GM23338 (cell line): ENCODE measurements around the gene FAF1. TPM values are rescaled to one million over a fixed set of nuclear protein-coding genes. Genes with fewer than 3 reads are reported as not detected.

Experiments
- ATAC-seq: fragments of 200-7000 bp; cut with Tn5 transposase; 3 replicates; pipeline ENCODE4 v1.9.1; 2020
- DNase-seq: peaks from one replicate; pipeline ENCODE4 v3.0.0-alpha.2; 2015; ENCODE audit warnings: low spot score
- H2AFZ ChIP-seq: fragments of 200-600 bp; sonication (generic); 2 replicates; pipeline ENCODE4 v1.8.0; 2016; ENCODE audit warnings: antibody characterized with exemption, mild to moderate bottlenecking, moderate library complexity
- H3F3A ChIP-seq: fragments of 200-600 bp; sonication (generic); replicated peaks from 2 replicates; pipeline ENCODE4 v1.8.0; 2017; ENCODE audit warnings: antibody characterized with exemption, mixed run types, low read depth
- H3K27ac ChIP-seq: fragments of 200-600 bp; sonication (generic); 2 replicates; pipeline ENCODE4 v1.6.1; 2016; ENCODE audit warnings: low read depth
- H3K27me3 ChIP-seq: fragments of 200-600 bp; sonication (generic); 2 replicates; pipeline ENCODE4 v1.8.0; 2016; ENCODE audit warnings: mild to moderate bottlenecking, mixed run types, moderate library complexity; ENCODE audit not compliant: insufficient read depth
- H3K36me3 ChIP-seq: fragments of 200-600 bp; sonication (generic); 2 replicates; pipeline ENCODE4 v1.8.0; 2016; ENCODE audit warnings: mild to moderate bottlenecking; ENCODE audit not compliant: insufficient read depth
- H3K4me1 ChIP-seq: fragments of 200-600 bp; sonication (generic); 2 replicates; pipeline ENCODE4 v1.8.0; 2016; ENCODE audit warnings: mild to moderate bottlenecking, moderate library complexity; ENCODE audit not compliant: insufficient read depth
- H3K4me2 ChIP-seq: fragments of 200-600 bp; sonication (generic); 2 replicates; pipeline ENCODE4 v1.7.1; 2017; ENCODE audit warnings: mixed run types
- H3K4me3 ChIP-seq: fragments of 200-600 bp; sonication (generic); 2 replicates; pipeline ENCODE4 v1.6.1; 2016; ENCODE audit warnings: mixed run types
- H3K79me2 ChIP-seq: fragments of 200-600 bp; sonication (generic); replicated peaks from 2 replicates; pipeline ENCODE4 v1.8.0; 2017; ENCODE audit warnings: mild to moderate bottlenecking; ENCODE audit not compliant: insufficient read depth
- H3K9me2 ChIP-seq: fragments of 200-600 bp; sonication (generic); 2 replicates; pipeline ENCODE4 v1.8.0; 2017; ENCODE audit not compliant: insufficient read depth
- H4K20me1 ChIP-seq: fragments of 200-600 bp; sonication (generic); replicated peaks from 2 replicates; pipeline ENCODE4 v1.8.0; 2017; ENCODE audit warnings: mild to moderate bottlenecking; ENCODE audit not compliant: insufficient read depth
- H3K27ac Mint-ChIP-seq: 2 replicates; pipeline ENCODE4 v1.8.0; 2020; ENCODE audit warnings: inconsistent platforms, mild to moderate bottlenecking, moderate library complexity, mixed read lengths
- H3K27me3 Mint-ChIP-seq: 3 replicates; pipeline ENCODE4 v1.8.0; 2022; ENCODE audit warnings: low read depth, mild to moderate bottlenecking, moderate library complexity, mixed read lengths, inconsistent platforms; ENCODE audit not compliant: insufficient read depth, poor library complexity
- H3K36me3 Mint-ChIP-seq: 3 replicates; pipeline ENCODE4 v1.8.0; 2021; ENCODE audit warnings: low read depth, mild to moderate bottlenecking, inconsistent platforms, moderate library complexity, mixed read lengths
- H3K4me1 Mint-ChIP-seq: 3 replicates; pipeline ENCODE4 v1.8.0; 2020; ENCODE audit warnings: mild to moderate bottlenecking, inconsistent platforms, mixed read lengths
- H3K4me3 Mint-ChIP-seq: 3 replicates; pipeline ENCODE4 v1.8.0; 2021; ENCODE audit warnings: moderate library complexity, mild to moderate bottlenecking, inconsistent platforms, mixed read lengths
- H3K9me3 Mint-ChIP-seq: 3 replicates; pipeline ENCODE4 v1.8.0; 2020; ENCODE audit warnings: moderate library complexity, mild to moderate bottlenecking, inconsistent platforms, mixed read lengths
- EZH2 ChIP-seq: fragments of 200-600 bp; sonication (generic); IDR thresholded peaks from one replicate; pipeline ENCODE4 v1.8.0; 2017; ENCODE audit warnings: antibody characterized with exemption, mild to moderate bottlenecking, low read depth; ENCODE audit not compliant: unreplicated experiment
- EZH2phosphoT487 ChIP-seq: fragments of 200-600 bp; sonication (generic); IDR thresholded peaks from one replicate; pipeline ENCODE4 v1.8.1; 2018; ENCODE audit warnings: antibody characterized with exemption; ENCODE audit not compliant: unreplicated experiment
- JUNB ChIP-seq: IDR thresholded peaks from one replicate; pipeline ENCODE4 v1.6.1; 2016; ENCODE audit warnings: antibody characterized with exemption; ENCODE audit not compliant: unreplicated experiment
- NANOG ChIP-seq: IDR thresholded peaks from 2 replicates; pipeline ENCODE4 v1.6.1; 2016; ENCODE audit warnings: antibody characterized with exemption, borderline replicate concordance
- POLR2AphosphoS5 ChIP-seq: IDR thresholded peaks from 2 replicates; pipeline ENCODE4 v1.6.1; 2016; ENCODE audit warnings: antibody characterized with exemption, low read depth
- STAT1 ChIP-seq: IDR thresholded peaks from one replicate; pipeline ENCODE4 v1.6.1; 2016; ENCODE audit warnings: antibody characterized with exemption; ENCODE audit not compliant: unreplicated experiment
- ZNF331 ChIP-seq: fragments of 250-450 bp; sonication (Bioruptor Pico); IDR thresholded peaks from 2 replicates; pipeline ENCODE4 v1.5.0; 2020; ENCODE audit warnings: low read depth, mild to moderate bottlenecking, moderate library complexity
- polyA plus RNA-seq: library from polyadenylated mRNA; unstranded; fragments of >200 nt; fragmentation: Nextera tagmentation; extraction: Ambion mirVana; gene quantifications from 2 replicates; pipeline ENCODE4 v1.2.1, GENCODE V29; 2016
- total RNA-seq: library from RNA; depleted of rRNA; stranded (reverse); fragments of >200 nt; shearing (Covaris generic); gene quantifications from 2 replicates; pipeline ENCODE4 v1.2.3, GENCODE V29; 2014
- TF ChIP-seq, protein P1 (sequence below): IDR thresholded peaks from one replicate; pipeline ENCODE4 v1.6.1; 2018; ENCODE audit warnings: antibody characterized with exemption; ENCODE audit not compliant: unreplicated experiment
- TF ChIP-seq, protein P2 (sequence below), 2 experiments: fragments of 200-600 bp in 1 of 2; sonication (generic) in 1 of 2; conservative IDR thresholded peaks; 2 replicates each; pipeline versions ENCODE4 v1.5.1 to v1.6.1; 2016 to 2017; ENCODE audit warnings: antibody characterized with exemption in 2 of 2, low read depth in 2 of 2, mild to moderate bottlenecking in 2 of 2, moderate library complexity in 1 of 2

The FAF1 gene
- total and polyA plus RNA-seq, 2 experiments from 2014 or later = 24.1 to 53.2 TPM

DNA sequence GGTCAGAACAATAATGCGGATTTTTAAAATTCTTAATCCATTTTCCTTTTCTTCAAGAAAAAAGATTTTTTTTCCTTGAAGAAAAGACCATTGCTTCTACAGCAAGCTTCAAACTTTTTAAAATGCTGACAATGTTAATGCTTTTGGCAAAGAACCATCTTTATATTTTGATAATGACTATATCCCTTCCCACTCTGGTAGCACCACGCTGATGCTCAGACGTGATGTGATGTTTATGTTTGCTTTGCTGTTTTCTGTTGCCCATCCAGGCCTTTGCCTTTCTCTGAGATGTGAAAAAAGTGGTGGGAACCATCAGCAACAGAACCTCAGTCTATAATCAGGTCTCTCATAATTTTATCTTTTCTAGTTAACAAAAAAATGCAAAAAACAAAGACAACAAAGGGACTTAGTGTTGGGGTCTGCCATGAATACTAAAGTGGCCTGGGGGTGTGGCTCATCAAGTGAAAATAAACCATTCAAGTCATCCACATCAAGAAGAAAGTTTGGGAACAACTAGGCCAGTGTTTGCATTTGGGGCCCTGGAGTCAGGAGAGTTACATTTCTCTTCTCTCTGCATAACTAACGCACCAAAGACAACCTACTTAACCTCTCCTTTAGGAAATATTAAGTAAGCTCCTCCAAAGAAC lies 292.2 kb downstream of the FAF1 start:
- Mint-ChIP-seq H3K27me3 (peaks cover 3% of the 10 kb centered on the region), H3K27ac (no peak overlapping the region), H3K4me1 (peaks cover 15% of the 10 kb centered on the region), H3K9me3 (no peaks in the 10 kb centered on the region), H3K36me3 (no peaks in the 10 kb centered on the region), H3K4me3 (no peak overlapping the region)
- no peaks in the 10 kb centered on the region for H3F3A ChIP-seq
- H2AFZ ChIP-seq = no peak overlapping the region
- H3K4me1 ChIP-seq = peaks cover 21% of the 10 kb centered on the region
- no peaks in the 10 kb centered on the region for H3K79me2 ChIP-seq
- ATAC-seq = no peak; the same call in 2 of the 3 replicates
- H3K27me3 ChIP-seq = no peaks in the 10 kb centered on the region
- peak overlapping the region; percentile 30 for H3K4me2 ChIP-seq
- no peak overlapping the region for H3K4me3 ChIP-seq
- H4K20me1 ChIP-seq = no peaks in the 10 kb centered on the region
- H3K36me3 ChIP-seq = no peaks in the 10 kb centered on the region
- DNase-seq = peak; percentile 8
- H3K27ac ChIP-seq = peak overlapping the region; percentile 3; the same call in 1 of the 2 replicates
- TF ChIP-seq POLR2AphosphoS5 = no peak
- no peaks in the 10 kb centered on the region for H3K9me2 ChIP-seq

DNA sequence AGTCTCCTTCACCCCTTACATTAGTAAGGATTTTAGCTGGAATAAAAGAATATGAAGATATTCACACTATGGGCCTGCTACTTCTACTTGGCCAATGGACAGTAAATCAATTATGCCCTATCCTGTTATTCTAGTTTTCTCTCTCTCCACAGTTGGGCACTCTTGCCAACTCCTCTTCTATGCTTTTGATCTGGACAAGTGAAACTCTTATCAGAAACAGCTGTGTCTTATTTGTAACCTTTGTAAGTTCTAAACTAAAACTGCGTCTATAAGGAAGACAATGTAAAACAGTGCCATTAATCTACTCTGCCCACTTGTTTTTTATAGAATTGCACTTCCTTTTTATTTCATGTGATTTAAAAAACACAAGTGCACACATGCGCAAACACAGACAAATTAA lies 292.8 kb downstream of the FAF1 start:
- H3K27ac Mint-ChIP-seq = no peak overlapping the region
- H3K27me3 Mint-ChIP-seq = peaks cover 6% of the 10 kb centered on the region
- H3K4me1 ChIP-seq = peaks cover 26% of the 10 kb centered on the region
- H3K9me2 ChIP-seq = no peaks in the 10 kb centered on the region
- no peaks in the 10 kb centered on the region for H3K79me2 ChIP-seq
- H3K4me3 ChIP-seq = no peak overlapping the region
- H3F3A ChIP-seq = no peaks in the 10 kb centered on the region
- no peak overlapping the region for H3K4me3 Mint-ChIP-seq
- H2AFZ ChIP-seq = no peak overlapping the region
- no peak overlapping the region for H3K4me2 ChIP-seq
- H3K27me3 ChIP-seq = no peaks in the 10 kb centered on the region
- no peak for DNase-seq
- no peaks in the 10 kb centered on the region for H3K36me3 ChIP-seq
- ATAC-seq = no peak
- H3K36me3 Mint-ChIP-seq = no peaks in the 10 kb centered on the region
- H3K9me3 Mint-ChIP-seq = no peaks in the 10 kb centered on the region
- 0 out of 2 replicates have a peak overlapping the region, but pooled peaks have one; percentile 3 for H3K27ac ChIP-seq
- TF ChIP-seq, protein P1, sequence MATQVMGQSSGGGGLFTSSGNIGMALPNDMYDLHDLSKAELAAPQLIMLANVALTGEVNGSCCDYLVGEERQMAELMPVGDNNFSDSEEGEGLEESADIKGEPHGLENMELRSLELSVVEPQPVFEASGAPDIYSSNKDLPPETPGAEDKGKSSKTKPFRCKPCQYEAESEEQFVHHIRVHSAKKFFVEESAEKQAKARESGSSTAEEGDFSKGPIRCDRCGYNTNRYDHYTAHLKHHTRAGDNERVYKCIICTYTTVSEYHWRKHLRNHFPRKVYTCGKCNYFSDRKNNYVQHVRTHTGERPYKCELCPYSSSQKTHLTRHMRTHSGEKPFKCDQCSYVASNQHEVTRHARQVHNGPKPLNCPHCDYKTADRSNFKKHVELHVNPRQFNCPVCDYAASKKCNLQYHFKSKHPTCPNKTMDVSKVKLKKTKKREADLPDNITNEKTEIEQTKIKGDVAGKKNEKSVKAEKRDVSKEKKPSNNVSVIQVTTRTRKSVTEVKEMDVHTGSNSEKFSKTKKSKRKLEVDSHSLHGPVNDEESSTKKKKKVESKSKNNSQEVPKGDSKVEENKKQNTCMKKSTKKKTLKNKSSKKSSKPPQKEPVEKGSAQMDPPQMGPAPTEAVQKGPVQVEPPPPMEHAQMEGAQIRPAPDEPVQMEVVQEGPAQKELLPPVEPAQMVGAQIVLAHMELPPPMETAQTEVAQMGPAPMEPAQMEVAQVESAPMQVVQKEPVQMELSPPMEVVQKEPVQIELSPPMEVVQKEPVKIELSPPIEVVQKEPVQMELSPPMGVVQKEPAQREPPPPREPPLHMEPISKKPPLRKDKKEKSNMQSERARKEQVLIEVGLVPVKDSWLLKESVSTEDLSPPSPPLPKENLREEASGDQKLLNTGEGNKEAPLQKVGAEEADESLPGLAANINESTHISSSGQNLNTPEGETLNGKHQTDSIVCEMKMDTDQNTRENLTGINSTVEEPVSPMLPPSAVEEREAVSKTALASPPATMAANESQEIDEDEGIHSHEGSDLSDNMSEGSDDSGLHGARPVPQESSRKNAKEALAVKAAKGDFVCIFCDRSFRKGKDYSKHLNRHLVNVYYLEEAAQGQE = no peak
- no peak for TF ChIP-seq EZH2phosphoT487
- no peak for TF ChIP-seq STAT1
- no peak for TF ChIP-seq JUNB
- no peak for TF ChIP-seq EZH2
- TF ChIP-seq, protein P2, sequence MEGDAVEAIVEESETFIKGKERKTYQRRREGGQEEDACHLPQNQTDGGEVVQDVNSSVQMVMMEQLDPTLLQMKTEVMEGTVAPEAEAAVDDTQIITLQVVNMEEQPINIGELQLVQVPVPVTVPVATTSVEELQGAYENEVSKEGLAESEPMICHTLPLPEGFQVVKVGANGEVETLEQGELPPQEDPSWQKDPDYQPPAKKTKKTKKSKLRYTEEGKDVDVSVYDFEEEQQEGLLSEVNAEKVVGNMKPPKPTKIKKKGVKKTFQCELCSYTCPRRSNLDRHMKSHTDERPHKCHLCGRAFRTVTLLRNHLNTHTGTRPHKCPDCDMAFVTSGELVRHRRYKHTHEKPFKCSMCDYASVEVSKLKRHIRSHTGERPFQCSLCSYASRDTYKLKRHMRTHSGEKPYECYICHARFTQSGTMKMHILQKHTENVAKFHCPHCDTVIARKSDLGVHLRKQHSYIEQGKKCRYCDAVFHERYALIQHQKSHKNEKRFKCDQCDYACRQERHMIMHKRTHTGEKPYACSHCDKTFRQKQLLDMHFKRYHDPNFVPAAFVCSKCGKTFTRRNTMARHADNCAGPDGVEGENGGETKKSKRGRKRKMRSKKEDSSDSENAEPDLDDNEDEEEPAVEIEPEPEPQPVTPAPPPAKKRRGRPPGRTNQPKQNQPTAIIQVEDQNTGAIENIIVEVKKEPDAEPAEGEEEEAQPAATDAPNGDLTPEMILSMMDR (conservative IDR thresholded peaks at IDR 0.05; ENCODE audit: low read depth in 2 of 2) = no peak
- TF ChIP-seq ZNF331 = no peak
- TF ChIP-seq NANOG = no peak
- no peak for TF ChIP-seq POLR2AphosphoS5
- H3K4me1 Mint-ChIP-seq = peaks cover 15% of the 10 kb centered on the region
- H4K20me1 ChIP-seq = no peaks in the 10 kb centered on the region
